ENCODE measurements around the gene CCDC80.

CCDC80 gene

GRCh38 chr3:112654492-112654891, 13.5 kb upstream of the CCDC80 start:
- no peak for DNase-seq

GRCh38 chr3:112653881-112654300, 12.9 kb upstream of the CCDC80 start:
- DNase-seq: no peak

GRCh38 chr3:112653209-112653871, 12.4 kb upstream of the CCDC80 start:
- no peak for DNase-seq

- DNase-seq: no peak
These were observed 10.6 kb upstream of the CCDC80 start for GRCh38 chr3:112651516-112651915.

GRCh38 chr3:112651071-112651470, 10.1 kb upstream of the CCDC80 start:
- DNase-seq: no peak

- DNase-seq: no peak
These were observed 9.5 kb upstream of the CCDC80 start for GRCh38 chr3:112650482-112650881.

GRCh38 chr3:112649478-112649735, 8.5 kb upstream of the CCDC80 start:
- DNase-seq: no peak

- DNase-seq: no peak
These were observed 6.2 kb upstream of the CCDC80 start for GRCh38 chr3:112647122-112647521.

GRCh38 chr3:112646623-112647022, 5.7 kb upstream of the CCDC80 start:
- DNase-seq: no peak

GRCh38 chr3:112644453-112644852, 3.5 kb upstream of the CCDC80 start:
- no peak for DNase-seq

- DNase-seq: no peak
These were observed 2.8 kb upstream of the CCDC80 start for GRCh38 chr3:112643621-112644240.

GRCh38 chr3:112642912-112643506, 2.1 kb upstream of the CCDC80 start:
- peak; percentile 40 to 64 (median 46) for DNase-seq

GRCh38 chr3:112640276-112640929, 540 bp downstream of the CCDC80 start:
- no peak for DNase-seq

GRCh38 chr3:112639455-112640225, 1.3 kb downstream of the CCDC80 start:
- DNase-seq: no peak

- no peak for DNase-seq
These were observed 2.5 kb downstream of the CCDC80 start for GRCh38 chr3:112638327-112639020.

GRCh38 chr3:112637700-112638099, 3.2 kb downstream of the CCDC80 start:
- no peak for DNase-seq

GRCh38 chr3:112635674-112636073, 5.3 kb downstream of the CCDC80 start:
- DNase-seq: no peak

GRCh38 chr3:112634786-112635541, 6.0 kb downstream of the CCDC80 start:
- DNase-seq: no peak

GRCh38 chr3:112633757-112634156, 7.2 kb downstream of the CCDC80 start:
- DNase-seq: no peak

GRCh38 chr3:112633191-112633590, 7.8 kb downstream of the CCDC80 start:
- no peak for DNase-seq

- DNase-seq: no peak
These were observed 8.3 kb downstream of the CCDC80 start for GRCh38 chr3:112632596-112632995.

GRCh38 chr3:112631257-112631656, 9.7 kb downstream of the CCDC80 start:
- DNase-seq: no peak
